CD14-positive monocyte (primary cell): Measurements from ENCODE around the gene CDH4. TPM values are rescaled to one million over a fixed set of nuclear protein-coding genes. Genes with fewer than 3 reads are reported as not detected.

ENCODE experiments used
- DNase-seq, 3 donors: peaks; one replicate each; pipeline ENCODE4 v3.0.0-alpha.2; 2011 to 2022
- H2AFZ ChIP-seq: 2 replicates; pipeline ENCODE4 v1.6.0; 2012; ENCODE audit warnings: mild to moderate bottlenecking, low read depth, low read length, inconsistent platforms; ENCODE audit not compliant: insufficient read depth, poor library complexity, severe bottlenecking
- H3K27ac ChIP-seq, 2 donors: 1 replicate in 1 of 2; 2 replicates in 1 of 2; pipeline ENCODE4 v1.5.1; 2012 to 2013; ENCODE audit warnings: low read length in 2 of 2, control low read depth in 1 of 2, inconsistent platforms in 1 of 2, low read depth in 1 of 2, mild to moderate bottlenecking in 1 of 2
- H3K27me3 ChIP-seq, 2 donors: one replicate each; pipeline versions ENCODE4 v1.6.0 to v1.6.1; 2011 to 2013; ENCODE audit warnings: low read length in 2 of 2; ENCODE audit not compliant: control insufficient read depth in 2 of 2, insufficient read depth in 2 of 2
- H3K36me3 ChIP-seq, 2 donors: replicated peaks in 1 of 2; 1 replicate in 1 of 2; 2 replicates in 1 of 2; pipeline versions ENCODE4 v1.5.1 to v1.6.1; 2012 to 2013; ENCODE audit warnings: low read length in 2 of 2, control low read depth in 1 of 2, inconsistent platforms in 1 of 2, mild to moderate bottlenecking in 1 of 2; ENCODE audit not compliant: insufficient read depth in 2 of 2, control insufficient read depth in 1 of 2
- H3K4me1 ChIP-seq, 2 donors: 1 replicate in 1 of 2; 2 replicates in 1 of 2; pipeline versions ENCODE4 v1.5.1 to v1.6.1; 2012 to 2013; ENCODE audit warnings: low read length in 2 of 2, control low read depth in 1 of 2, inconsistent platforms in 1 of 2, mild to moderate bottlenecking in 1 of 2, moderate library complexity in 1 of 2; ENCODE audit not compliant: insufficient read depth in 2 of 2, control insufficient read depth in 1 of 2
- H3K4me2 ChIP-seq: replicated peaks from 2 replicates; pipeline ENCODE3; 2012; ENCODE audit warnings: low read length, moderate library complexity, mild to moderate bottlenecking; ENCODE audit not compliant: poor library complexity, severe bottlenecking; ENCODE audit errors: extremely low read depth
- H3K4me3 ChIP-seq, 3 experiments: fragments of 200-600 bp in 1 of 3; sonication (generic) in 1 of 3; replicated peaks in 1 of 3; 1 replicate in 2 of 3; 2 replicates in 1 of 3; pipeline ENCODE4 v1.5.1; 2011 to 2013; ENCODE audit warnings: low read length in 3 of 3, mild to moderate bottlenecking in 3 of 3, control low read depth in 2 of 3, low read depth in 2 of 3, inconsistent platforms in 1 of 3, moderate library complexity in 1 of 3
- H3K79me2 ChIP-seq: 2 replicates; pipeline ENCODE4 v1.6.0; 2012; ENCODE audit warnings: mild to moderate bottlenecking, control low read depth, inconsistent platforms, low read length, moderate library complexity; ENCODE audit not compliant: insufficient read depth
- H3K9ac ChIP-seq: 2 replicates; pipeline ENCODE4 v1.6.0; 2017; ENCODE audit warnings: low read length, mild to moderate bottlenecking; ENCODE audit not compliant: insufficient read depth, poor library complexity, severe bottlenecking
- H3K9me3 ChIP-seq, 2 donors: replicated peaks in 1 of 2; 1 replicate in 1 of 2; 2 replicates in 1 of 2; pipeline versions ENCODE4 v1.5.1 to v1.6.1; 2012 to 2013; ENCODE audit warnings: low read length in 2 of 2, control low read depth in 1 of 2; ENCODE audit not compliant: control insufficient read depth in 1 of 2, insufficient read depth in 1 of 2
- H4K20me1 ChIP-seq: 2 replicates; pipeline ENCODE4 v1.6.0; 2012; ENCODE audit warnings: mild to moderate bottlenecking, low read length, control low read depth, moderate library complexity; ENCODE audit not compliant: insufficient read depth
- H3K27ac Mint-ChIP-seq, 7 donors: one replicate each; pipeline ENCODE4 v1.8.0; 2020; ENCODE audit warnings: mild to moderate bottlenecking in 7 of 7, mixed read lengths in 7 of 7, moderate library complexity in 6 of 7, inconsistent platforms in 2 of 7
- H3K27me3 Mint-ChIP-seq, 3 donors: one replicate each; pipeline ENCODE4 v1.8.0; 2021 to 2022; ENCODE audit warnings: low read depth in 3 of 3, mild to moderate bottlenecking in 3 of 3, mixed read lengths in 3 of 3, moderate library complexity in 3 of 3, inconsistent platforms in 1 of 3
- H3K36me3 Mint-ChIP-seq, 2 donors: one replicate each; pipeline ENCODE4 v1.8.0; 2020; ENCODE audit warnings: mixed read lengths in 2 of 2, inconsistent platforms in 1 of 2, mild to moderate bottlenecking in 1 of 2
- H3K4me1 Mint-ChIP-seq: one replicate; pipeline ENCODE4 v1.8.0; 2020; ENCODE audit warnings: mild to moderate bottlenecking, mixed read lengths
- H3K4me3 Mint-ChIP-seq, 2 donors: one replicate each; pipeline ENCODE4 v1.8.0; 2020; ENCODE audit warnings: mild to moderate bottlenecking in 2 of 2, mixed read lengths in 2 of 2, moderate library complexity in 1 of 2
- H3K9me3 Mint-ChIP-seq, 7 donors: one replicate each; pipeline ENCODE4 v1.8.0; 2020 to 2022; ENCODE audit warnings: mixed read lengths in 7 of 7, mild to moderate bottlenecking in 6 of 7, moderate library complexity in 6 of 7, inconsistent platforms in 2 of 7
- CTCF ChIP-seq: fragments of 200-600 bp; IDR thresholded peaks from one replicate; pipeline ENCODE4 v1.8.0; 2022; ENCODE audit warnings: antibody characterized with exemption, mild to moderate bottlenecking
- WGBS: methylation state at CpG from one replicate; pipeline ENCODE4 v1.1.5; 2013; ENCODE audit warnings: missing lambda C conversion rate; ENCODE audit not compliant: insufficient coverage; 5-methylcytosine and 5-hydroxymethylcytosine counted together
- intact Hi-C, 2 donors: fragments of 100-400 bp; cut with micrococcal nuclease; formaldehyde crosslinking; loops; one replicate each; pipeline versions ENCODE4 v1.15.0 to v1.15.1; 2023
- polyA plus RNA-seq, 3 donors: library from polyadenylated mRNA; depleted of rRNA in 1 of 3; unstranded in 2 of 3; stranded (reverse) in 1 of 3; fragments of 300-500 nt in 2 of 3; fragments of >200 nt in 1 of 3; fragmentation: Illumina TruSeq in 2 of 3; gene quantifications; 1 replicate in 2 of 3; 2 replicates in 1 of 3; pipeline ENCODE4 v1.2.3, GENCODE V29; 2012 to 2021

The CDH4 gene
- polyA plus RNA-seq, 3 donors: not detected

GRCh38 chr20:61253640-61254511 is 1.8 kb downstream of the CDH4 start:
- H3K4me3 ChIP-seq: no peak overlapping the region
- WGBS: 15% methylated on average over 53 of the region's 62 CpGs
- peaks cover 6 to 27% of the 10 kb centered on the region in 2 donors for H3K9me3 ChIP-seq
- no peak overlapping the region for H3K9ac ChIP-seq
- peaks cover 38 to 53% of the 10 kb centered on the region in 2 donors for H3K27me3 ChIP-seq
- Mint-ChIP-seq H3K27me3 (peaks cover 52 to 70% (median 58%) of the 10 kb centered on the region in 3 donors), H3K4me3 (peak overlapping the region in 1 of 2 donors; percentile 78), H3K27ac (no peak overlapping the region), H3K4me1 (no peaks in the 10 kb centered on the region), H3K9me3 (peaks cover 0 to 15% (median 9%) of the 10 kb centered on the region in 7 donors), H3K36me3 (no peaks in the 10 kb centered on the region)
- no peaks in the 10 kb centered on the region for H3K36me3 ChIP-seq
- no peak for DNase-seq
- H3K27ac ChIP-seq: no peak overlapping the region
- H3K4me2 ChIP-seq: peak overlapping the region; percentile 26
- no peaks in the 10 kb centered on the region for H4K20me1 ChIP-seq
- H3K4me1 ChIP-seq: no peaks in the 10 kb centered on the region
- no peaks in the 10 kb centered on the region for H3K79me2 ChIP-seq
- H2AFZ ChIP-seq: no peak overlapping the region
- intact Hi-C loops: no loop called here
- no peak for TF ChIP-seq CTCF

GRCh38 chr20:61254881-61255626 is 3.0 kb downstream of the CDH4 start:
- no peak overlapping the region for H2AFZ ChIP-seq
- TF ChIP-seq CTCF: no peak
- DNase-seq: no peak
- no peak overlapping the region for H3K27ac ChIP-seq
- Mint-ChIP-seq H3K27ac (no peak overlapping the region), H3K27me3 (peaks cover 49 to 59% (median 51%) of the 10 kb centered on the region in 3 donors), H3K4me1 (no peaks in the 10 kb centered on the region), H3K4me3 (peak overlapping the region in 1 of 2 donors; percentile 78), H3K36me3 (no peaks in the 10 kb centered on the region), H3K9me3 (peaks cover 0 to 21% (median 9%) of the 10 kb centered on the region in 7 donors)
- H3K9ac ChIP-seq: no peak overlapping the region
- H3K36me3 ChIP-seq: no peaks in the 10 kb centered on the region
- H3K4me1 ChIP-seq: no peaks in the 10 kb centered on the region
- H3K9me3 ChIP-seq: peaks cover 9 to 27% of the 10 kb centered on the region in 2 donors
- H3K4me3 ChIP-seq: no peak overlapping the region
- no peaks in the 10 kb centered on the region for H4K20me1 ChIP-seq
- no peaks in the 10 kb centered on the region for H3K79me2 ChIP-seq
- intact Hi-C loops: no loop called here
- 86% methylated on average over 7 of the region's 11 CpGs for WGBS
- peaks cover 31 to 43% of the 10 kb centered on the region in 2 donors for H3K27me3 ChIP-seq
- no peak overlapping the region for H3K4me2 ChIP-seq
